ENCODE results near the gene ZNF672. TPM values are rescaled to one million over a fixed set of nuclear protein-coding genes. Genes with fewer than 3 reads are reported as not detected.

ZNF672 gene
- total and polyA plus RNA-seq, 2 experiments from 2014 or later, result 19.0 to 30.7 TPM

DNA sequence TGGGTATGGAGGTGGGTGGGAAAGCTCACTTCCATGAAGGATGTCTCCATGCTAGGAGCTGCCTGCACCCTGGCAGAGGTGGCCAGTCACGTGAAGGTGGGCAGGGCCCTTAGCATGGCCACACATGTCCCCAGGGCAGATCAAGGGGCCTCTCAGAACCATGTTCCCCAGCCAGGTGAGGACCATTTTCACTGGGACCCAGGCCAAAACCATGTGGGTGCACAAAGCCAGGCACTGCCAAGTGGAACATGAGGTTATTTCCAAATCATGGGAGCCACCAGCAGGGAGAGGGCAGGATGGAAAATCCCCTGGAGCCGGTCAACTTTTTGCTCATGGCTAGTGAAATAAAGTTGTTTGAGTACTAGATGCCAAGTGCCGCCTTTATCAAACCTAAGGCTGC, 11.1 kb downstream of the ZNF672 start:
- H2AFZ ChIP-seq, result no peak overlapping the region
- no peak overlapping the region for H3K4me3 ChIP-seq
- H3K4me1 ChIP-seq (ENCODE audit: insufficient read depth), result no peaks in the 10 kb centered on the region
- TF ChIP-seq EZH2 (IDR thresholded peaks at IDR 0.05; ENCODE audit: borderline replicate concordance), result no peak
- TF ChIP-seq, protein P1, sequence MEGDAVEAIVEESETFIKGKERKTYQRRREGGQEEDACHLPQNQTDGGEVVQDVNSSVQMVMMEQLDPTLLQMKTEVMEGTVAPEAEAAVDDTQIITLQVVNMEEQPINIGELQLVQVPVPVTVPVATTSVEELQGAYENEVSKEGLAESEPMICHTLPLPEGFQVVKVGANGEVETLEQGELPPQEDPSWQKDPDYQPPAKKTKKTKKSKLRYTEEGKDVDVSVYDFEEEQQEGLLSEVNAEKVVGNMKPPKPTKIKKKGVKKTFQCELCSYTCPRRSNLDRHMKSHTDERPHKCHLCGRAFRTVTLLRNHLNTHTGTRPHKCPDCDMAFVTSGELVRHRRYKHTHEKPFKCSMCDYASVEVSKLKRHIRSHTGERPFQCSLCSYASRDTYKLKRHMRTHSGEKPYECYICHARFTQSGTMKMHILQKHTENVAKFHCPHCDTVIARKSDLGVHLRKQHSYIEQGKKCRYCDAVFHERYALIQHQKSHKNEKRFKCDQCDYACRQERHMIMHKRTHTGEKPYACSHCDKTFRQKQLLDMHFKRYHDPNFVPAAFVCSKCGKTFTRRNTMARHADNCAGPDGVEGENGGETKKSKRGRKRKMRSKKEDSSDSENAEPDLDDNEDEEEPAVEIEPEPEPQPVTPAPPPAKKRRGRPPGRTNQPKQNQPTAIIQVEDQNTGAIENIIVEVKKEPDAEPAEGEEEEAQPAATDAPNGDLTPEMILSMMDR (IDR thresholded peaks at IDR 0.05; ENCODE audit: poor library complexity), result no peak
- H3K79me2 ChIP-seq, result peaks cover 4% of the 10 kb centered on the region
- no peak for DNase-seq (ENCODE audit: low spot score)
- H3K9me3 ChIP-seq (ENCODE audit: low read depth), result no peaks in the 10 kb centered on the region
- no peaks in the 10 kb centered on the region for H3K36me3 ChIP-seq (replicated peaks; ENCODE audit: insufficient read depth, low read depth)
- WGBS (ENCODE audit: low lambda C conversion rate, missing lambda C conversion rate), result 91% methylated on average over 3 of the region's 3 CpGs
- H3K27ac ChIP-seq, result no peak overlapping the region
- H3K27me3 ChIP-seq, result no peaks in the 10 kb centered on the region
- H4K20me1 ChIP-seq (ENCODE audit: insufficient read depth, poor library complexity, severe bottlenecking), result no peaks in the 10 kb centered on the region
- H3K9me2 ChIP-seq (replicated peaks; ENCODE audit: insufficient read depth), result no peaks in the 10 kb centered on the region
- H3K4me2 ChIP-seq, result no peak overlapping the region

DNA sequence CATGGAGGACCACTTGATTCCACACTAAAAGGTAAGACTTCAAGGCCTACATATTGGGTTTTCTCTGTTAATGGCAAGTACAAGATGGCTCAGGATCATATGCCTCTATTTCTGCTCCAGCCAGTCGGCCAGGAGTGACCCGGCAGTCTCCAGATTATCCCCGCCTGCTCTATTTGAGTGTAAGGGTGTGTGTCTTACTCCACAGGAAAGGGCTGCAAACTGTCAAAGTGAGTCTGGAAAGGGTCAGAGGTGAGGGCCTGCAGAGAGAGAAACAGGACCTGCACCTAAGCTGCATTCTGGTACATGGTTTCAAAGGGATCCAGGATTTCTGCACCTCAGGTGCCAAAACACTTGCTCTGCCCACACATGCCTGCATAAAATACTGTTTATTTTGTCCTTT, 11.6 kb downstream of the ZNF672 start:
- WGBS (ENCODE audit: low lambda C conversion rate, missing lambda C conversion rate), result 71% methylated on average over 3 of the region's 3 CpGs
- Histone ChIP-seq H3K79me2 (no peaks in the 10 kb centered on the region), H3K27me3 (no peaks in the 10 kb centered on the region), H3K9me2 (replicated peaks; ENCODE audit: insufficient read depth) (no peaks in the 10 kb centered on the region), H3K4me1 (ENCODE audit: insufficient read depth) (no peaks in the 10 kb centered on the region), H3K9me3 (ENCODE audit: low read depth) (no peaks in the 10 kb centered on the region), H2AFZ (no peak overlapping the region), H3K4me2 (no peak overlapping the region), H3K27ac (no peak overlapping the region), H4K20me1 (ENCODE audit: insufficient read depth, poor library complexity, severe bottlenecking) (no peaks in the 10 kb centered on the region), H3K36me3 (replicated peaks; ENCODE audit: insufficient read depth, low read depth) (no peaks in the 10 kb centered on the region), H3K4me3 (no peak overlapping the region)
- TF ChIP-seq EZH2phosphoT487 (IDR thresholded peaks at IDR 0.05; ENCODE audit: low read depth, severe bottlenecking, unreplicated experiment) (no peak), EZH2 (IDR thresholded peaks at IDR 0.05; ENCODE audit: borderline replicate concordance) (no peak)
- TF ChIP-seq, protein P1 (IDR thresholded peaks at IDR 0.05; ENCODE audit: poor library complexity), result no peak
- no peak for DNase-seq (ENCODE audit: low spot score)

DNA sequence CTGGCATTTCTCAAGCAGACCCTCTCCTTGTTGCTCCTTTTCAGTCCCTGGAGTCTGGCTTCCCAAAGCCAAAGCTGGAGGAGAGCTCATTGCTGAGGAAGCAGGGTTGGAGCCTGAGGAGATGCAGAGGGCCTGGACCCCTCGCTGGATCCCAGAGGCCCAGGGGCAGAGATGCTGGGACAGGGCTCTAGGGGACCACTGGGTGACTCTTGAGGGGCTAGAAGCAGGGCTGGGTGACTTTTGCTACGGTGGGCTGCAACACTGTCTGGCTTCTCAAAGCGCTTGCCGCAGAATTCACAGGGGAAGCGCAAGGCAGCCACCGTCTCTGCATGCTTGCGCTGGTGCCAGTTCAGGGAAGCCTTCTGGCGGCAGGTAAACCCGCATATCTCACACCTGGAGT, 12.1 kb downstream of the ZNF672 start:
- no peak overlapping the region for H3K4me3 ChIP-seq
- no peak overlapping the region for H3K27ac ChIP-seq
- H3K9me2 ChIP-seq (replicated peaks; ENCODE audit: insufficient read depth), result no peaks in the 10 kb centered on the region
- no peak overlapping the region for H3K4me2 ChIP-seq
- H3K9me3 ChIP-seq (ENCODE audit: low read depth), result no peaks in the 10 kb centered on the region
- 90% methylated on average over 9 of the region's 9 CpGs for WGBS (ENCODE audit: low lambda C conversion rate, missing lambda C conversion rate)
- H3K4me1 ChIP-seq (ENCODE audit: insufficient read depth), result no peaks in the 10 kb centered on the region
- no peak for DNase-seq (ENCODE audit: low spot score)
- H3K79me2 ChIP-seq, result no peaks in the 10 kb centered on the region
- no peaks in the 10 kb centered on the region for H3K36me3 ChIP-seq (replicated peaks; ENCODE audit: insufficient read depth, low read depth)
- no peaks in the 10 kb centered on the region for H3K27me3 ChIP-seq
- no peak for TF ChIP-seq EZH2phosphoT487 (IDR thresholded peaks at IDR 0.05; ENCODE audit: low read depth, severe bottlenecking, unreplicated experiment)
- no peak for TF ChIP-seq EZH2 (IDR thresholded peaks at IDR 0.05; ENCODE audit: borderline replicate concordance)
- TF ChIP-seq, protein P1 (IDR thresholded peaks at IDR 0.05; ENCODE audit: poor library complexity), result no peak
- H2AFZ ChIP-seq, result no peak overlapping the region
- H4K20me1 ChIP-seq (ENCODE audit: insufficient read depth, poor library complexity, severe bottlenecking), result no peaks in the 10 kb centered on the region
